Osteocyte (in vitro differentiated cells): ENCODE data around the gene THUMPD1. TPM values are rescaled to one million over a fixed set of nuclear protein-coding genes. Genes with fewer than 3 reads are reported as not detected.
"Not testable (repeated sequence)": the region's sequence is repeated elsewhere in the genome, so short reads cannot be mapped to it uniquely, and the experiment has no call there.

Source experiments
- DNase-seq: peaks from one replicate; pipeline ENCODE4 v3.0.0; 2021; ENCODE audit warnings: mixed read lengths; ENCODE audit not compliant: unreplicated experiment; ENCODE audit errors: extremely low spot score
- H3K27ac Mint-ChIP-seq: one replicate; pipeline ENCODE4 v1.8.0; 2021; ENCODE audit warnings: mild to moderate bottlenecking, mixed read lengths; ENCODE audit not compliant: unreplicated experiment
- H3K27me3 Mint-ChIP-seq: one replicate; pipeline ENCODE4 v1.8.0; 2021; ENCODE audit warnings: mixed read lengths; ENCODE audit not compliant: unreplicated experiment
- H3K36me3 Mint-ChIP-seq: one replicate; pipeline ENCODE4 v1.8.0; 2021; ENCODE audit warnings: mixed read lengths; ENCODE audit not compliant: unreplicated experiment
- H3K4me1 Mint-ChIP-seq: one replicate; pipeline ENCODE4 v1.8.0; 2021; ENCODE audit warnings: mixed read lengths; ENCODE audit not compliant: unreplicated experiment
- H3K4me3 Mint-ChIP-seq: one replicate; pipeline ENCODE4 v1.8.0; 2021; ENCODE audit warnings: mild to moderate bottlenecking, moderate library complexity, mixed read lengths; ENCODE audit not compliant: unreplicated experiment
- H3K9me3 Mint-ChIP-seq: one replicate; pipeline ENCODE4 v1.8.0; 2021; ENCODE audit warnings: mixed read lengths; ENCODE audit not compliant: unreplicated experiment
- CTCF ChIP-seq: fragments of 200-600 bp; sonication (generic); IDR thresholded peaks from 2 replicates; pipeline ENCODE4 v1.5.0; 2021; ENCODE audit warnings: antibody characterized with exemption, mild to moderate bottlenecking, moderate library complexity
- total RNA-seq: library from RNA; stranded (reverse); gene quantifications from 2 replicates; pipeline ENCODE4 v1.2.1, GENCODE V29; 2021

THUMPD1 gene
- total RNA-seq, 1 donor from 2014 or later: 36.3 TPM

- H3K4me1 Mint-ChIP-seq: no peaks in the 10 kb centered on the region
- H3K4me3 Mint-ChIP-seq: no peak overlapping the region
- peaks cover 4% of the 10 kb centered on the region for H3K27me3 Mint-ChIP-seq
- no peak overlapping the region for H3K27ac Mint-ChIP-seq
- TF ChIP-seq CTCF: no peak
- no peaks in the 10 kb centered on the region for H3K9me3 Mint-ChIP-seq
- H3K36me3 Mint-ChIP-seq: peaks cover 2% of the 10 kb centered on the region
- no peak for DNase-seq
Observed at GRCh38 chr16:20729141-20729540, 12.5 kb downstream of the THUMPD1 start.

GRCh38 chr16:20727181-20727580 is 14.4 kb downstream of the THUMPD1 start:
- no peak overlapping the region for H3K27ac Mint-ChIP-seq
- H3K9me3 Mint-ChIP-seq: no peaks in the 10 kb centered on the region
- TF ChIP-seq CTCF: no peak
- peaks cover 4% of the 10 kb centered on the region for H3K27me3 Mint-ChIP-seq
- H3K36me3 Mint-ChIP-seq: no peaks in the 10 kb centered on the region
- H3K4me1 Mint-ChIP-seq: no peaks in the 10 kb centered on the region
- no peak overlapping the region for H3K4me3 Mint-ChIP-seq
- DNase-seq: no peak

- Mint-ChIP-seq H3K36me3 (no peaks in the 10 kb centered on the region), H3K27me3 (peaks cover 4% of the 10 kb centered on the region), H3K9me3 (no peaks in the 10 kb centered on the region), H3K4me3 (no peak overlapping the region), H3K27ac (no peak overlapping the region), H3K4me1 (no peaks in the 10 kb centered on the region)
- TF ChIP-seq CTCF: no peak
- DNase-seq: no peak
Observed at GRCh38 chr16:20726661-20727060, 15.0 kb downstream of the THUMPD1 start.

GRCh38 chr16:20720251-20720650 is 21.4 kb downstream of the THUMPD1 start:
- Mint-ChIP-seq H3K4me3 (no peak overlapping the region), H3K4me1 (no peaks in the 10 kb centered on the region), H3K36me3 (no peaks in the 10 kb centered on the region)

GRCh38 chr16:20717718-20718117 is 23.9 kb downstream of the THUMPD1 start:
- H3K27me3 Mint-ChIP-seq, H3K27ac Mint-ChIP-seq, H3K4me1 Mint-ChIP-seq, H3K9me3 Mint-ChIP-seq, H3K4me3 Mint-ChIP-seq, H3K36me3 Mint-ChIP-seq, DNase-seq: not testable (repeated sequence)

More at GRCh38 chr16:20720251-20720650, 21.4 kb downstream of the THUMPD1 start:
- TF ChIP-seq CTCF: no peak
- H3K27me3 Mint-ChIP-seq: no peaks in the 10 kb centered on the region
- H3K9me3 Mint-ChIP-seq: no peaks in the 10 kb centered on the region
- DNase-seq: no peak
- no peak overlapping the region for H3K27ac Mint-ChIP-seq
